ENCODE measurements around the gene SDF4. TPM values are rescaled to one million over a fixed set of nuclear protein-coding genes. Genes with fewer than 3 reads are reported as not detected.

SDF4 gene
- total RNA-seq, 1 experiment from 2014 or later: 122 TPM

DNA sequence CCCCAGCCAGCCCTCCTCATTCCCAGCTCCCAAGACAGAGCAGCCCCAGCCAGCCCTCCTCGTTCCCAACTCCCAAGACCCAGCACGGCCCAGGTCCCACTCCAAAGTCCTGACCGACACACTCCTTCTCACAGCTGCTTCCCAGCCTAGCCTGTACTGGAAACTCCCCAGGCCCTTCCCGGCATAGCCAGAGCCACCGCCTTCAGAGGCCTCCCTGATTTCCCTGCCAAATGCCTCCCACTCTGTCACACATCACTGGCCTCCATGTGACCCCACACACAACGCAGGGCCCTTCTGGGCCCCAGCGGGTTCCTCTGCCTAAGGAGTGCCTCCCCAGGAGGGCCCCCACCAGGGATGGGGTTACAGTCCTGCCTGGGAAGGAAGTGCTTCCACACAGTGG is 39.0 kb upstream of the SDF4 start:
- Mint-ChIP-seq H3K4me3 (ENCODE audit: unreplicated experiment) (peak overlapping the region; percentile 83), H3K27me3 (ENCODE audit: insufficient read depth, unreplicated experiment) (no peaks in the 10 kb centered on the region), H3K36me3 (ENCODE audit: insufficient read depth, unreplicated experiment) (peaks cover 46% of the 10 kb centered on the region), H3K9me3 (ENCODE audit: unreplicated experiment) (no peaks in the 10 kb centered on the region), H3K27ac (ENCODE audit: low read depth, unreplicated experiment) (peak overlapping the region; percentile 61), H3K4me1 (ENCODE audit: insufficient read depth, unreplicated experiment) (peaks cover 20% of the 10 kb centered on the region)
- POLR2A ChIA-PET: interaction anchor here (1.3 to 1.5 kb wide), 2 partner anchors 11 to 14 kb away, joined by 3 to 8 read pairs; no protein-coding TSS in a partner anchor
- TF ChIP-seq, protein P1, sequence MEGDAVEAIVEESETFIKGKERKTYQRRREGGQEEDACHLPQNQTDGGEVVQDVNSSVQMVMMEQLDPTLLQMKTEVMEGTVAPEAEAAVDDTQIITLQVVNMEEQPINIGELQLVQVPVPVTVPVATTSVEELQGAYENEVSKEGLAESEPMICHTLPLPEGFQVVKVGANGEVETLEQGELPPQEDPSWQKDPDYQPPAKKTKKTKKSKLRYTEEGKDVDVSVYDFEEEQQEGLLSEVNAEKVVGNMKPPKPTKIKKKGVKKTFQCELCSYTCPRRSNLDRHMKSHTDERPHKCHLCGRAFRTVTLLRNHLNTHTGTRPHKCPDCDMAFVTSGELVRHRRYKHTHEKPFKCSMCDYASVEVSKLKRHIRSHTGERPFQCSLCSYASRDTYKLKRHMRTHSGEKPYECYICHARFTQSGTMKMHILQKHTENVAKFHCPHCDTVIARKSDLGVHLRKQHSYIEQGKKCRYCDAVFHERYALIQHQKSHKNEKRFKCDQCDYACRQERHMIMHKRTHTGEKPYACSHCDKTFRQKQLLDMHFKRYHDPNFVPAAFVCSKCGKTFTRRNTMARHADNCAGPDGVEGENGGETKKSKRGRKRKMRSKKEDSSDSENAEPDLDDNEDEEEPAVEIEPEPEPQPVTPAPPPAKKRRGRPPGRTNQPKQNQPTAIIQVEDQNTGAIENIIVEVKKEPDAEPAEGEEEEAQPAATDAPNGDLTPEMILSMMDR (IDR thresholded peaks at IDR 0.05; ENCODE audit: unreplicated experiment): no peak
- no TSS peak for BruUV-seq (replicated peaks)
- CTCF ChIA-PET: interaction anchor here (0.9 to 1.2 kb wide), 2 partner anchors 10 to 21 kb away, joined by 3 read pairs; partner anchors contain the start of gene SCNN1D
- intact Hi-C loops (cut with micrococcal nuclease): no loop called here
- DNase-seq (ENCODE audit: unreplicated experiment): no peak

DNA sequence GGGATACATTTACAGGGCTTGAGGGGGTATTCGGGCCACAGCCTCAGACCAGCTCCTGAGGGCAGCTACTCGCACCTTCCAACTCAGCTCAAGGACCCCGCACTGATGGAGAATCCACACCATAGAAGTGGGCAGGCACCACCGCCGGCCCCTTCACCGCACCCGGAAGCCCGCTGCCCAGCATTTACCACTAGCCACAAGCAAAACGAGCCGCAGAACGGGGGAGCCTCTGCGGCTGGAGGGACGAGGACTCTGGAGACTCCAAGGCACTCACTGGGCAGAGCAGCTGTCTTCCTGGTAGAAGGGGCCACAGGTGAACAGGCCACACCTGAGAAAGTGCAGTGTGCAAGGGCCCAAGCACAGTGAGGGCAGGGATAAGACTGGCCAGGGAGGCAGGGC is 36.5 kb upstream of the SDF4 start:
- H3K9me3 Mint-ChIP-seq (ENCODE audit: unreplicated experiment): no peaks in the 10 kb centered on the region
- ChIA-PET POLR2A (no interaction called here), CTCF (interaction anchor here (0.7 kb wide), 1 partner anchor 104 kb away, joined by 3 read pairs; no protein-coding TSS in a partner anchor)
- DNase-seq (ENCODE audit: unreplicated experiment): no peak
- no peak overlapping the region for H3K4me3 Mint-ChIP-seq (ENCODE audit: unreplicated experiment)
- H3K27ac Mint-ChIP-seq (ENCODE audit: low read depth, unreplicated experiment): no peak overlapping the region
- intact Hi-C loops (cut with micrococcal nuclease): no loop called here
- H3K27me3 Mint-ChIP-seq (ENCODE audit: insufficient read depth, unreplicated experiment): no peaks in the 10 kb centered on the region
- TF ChIP-seq, protein P1 (IDR thresholded peaks at IDR 0.05; ENCODE audit: unreplicated experiment): no peak
- peaks cover 62% of the 10 kb centered on the region for H3K36me3 Mint-ChIP-seq (ENCODE audit: insufficient read depth, unreplicated experiment)
- BruUV-seq (replicated peaks): no TSS peak
- peaks cover 32% of the 10 kb centered on the region for H3K4me1 Mint-ChIP-seq (ENCODE audit: insufficient read depth, unreplicated experiment)

DNA sequence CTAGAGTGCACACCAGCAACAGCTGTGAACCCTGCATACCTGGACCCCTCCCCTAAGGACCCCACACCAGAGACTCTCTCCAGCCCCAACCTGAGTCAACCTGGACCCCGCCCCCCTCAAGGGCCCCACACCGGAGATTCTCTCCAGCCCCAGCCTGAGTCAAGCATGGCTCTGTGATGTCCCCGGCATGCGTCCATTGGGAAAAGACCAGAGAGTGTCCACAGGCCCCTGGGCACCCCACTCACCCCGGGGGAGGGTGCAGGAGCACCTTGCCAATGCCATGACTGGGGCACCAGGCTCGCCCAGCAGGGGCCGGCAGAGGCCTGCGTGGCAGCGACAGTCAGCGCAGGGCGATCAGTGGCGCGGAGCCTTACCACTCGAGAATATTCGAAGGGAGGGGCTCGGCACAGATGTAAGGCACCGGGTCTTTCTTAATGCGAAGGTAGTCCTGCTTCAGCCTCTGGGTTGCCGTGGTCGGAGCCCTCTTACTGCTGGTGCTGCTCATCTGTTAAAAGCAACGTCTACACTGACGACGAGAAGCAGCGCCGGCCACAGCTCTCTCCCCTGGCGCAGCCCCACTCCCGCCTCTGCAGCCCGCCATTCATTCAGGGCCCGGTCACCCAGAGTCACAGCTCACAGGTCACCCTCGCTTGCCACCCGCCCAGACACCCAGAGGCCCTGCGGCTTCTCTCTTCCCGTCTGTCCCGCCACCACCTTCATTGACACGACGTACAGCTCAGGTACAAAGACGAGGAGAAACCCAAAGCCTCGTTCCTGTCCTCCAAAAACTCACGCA is 35.9 kb upstream of the SDF4 start:
- no TSS peak for BruUV-seq (replicated peaks)
- DNase-seq (ENCODE audit: unreplicated experiment): no peak
- ChIA-PET CTCF (no interaction called here), POLR2A (interaction anchor here (0.6 kb wide), 1 partner anchor 22 kb away, joined by 4 read pairs; no protein-coding TSS in a partner anchor)
- no peaks in the 10 kb centered on the region for H3K9me3 Mint-ChIP-seq (ENCODE audit: unreplicated experiment)
- TF ChIP-seq, protein P1 (IDR thresholded peaks at IDR 0.05; ENCODE audit: unreplicated experiment): no peak
- intact Hi-C loops (cut with micrococcal nuclease): no loop called here
- no peak overlapping the region for H3K4me3 Mint-ChIP-seq (ENCODE audit: unreplicated experiment)
- no peaks in the 10 kb centered on the region for H3K27me3 Mint-ChIP-seq (ENCODE audit: insufficient read depth, unreplicated experiment)
- H3K4me1 Mint-ChIP-seq (ENCODE audit: insufficient read depth, unreplicated experiment): peaks cover 32% of the 10 kb centered on the region
- H3K27ac Mint-ChIP-seq (ENCODE audit: low read depth, unreplicated experiment): no peak overlapping the region
- peaks cover 62% of the 10 kb centered on the region for H3K36me3 Mint-ChIP-seq (ENCODE audit: insufficient read depth, unreplicated experiment)

DNA sequence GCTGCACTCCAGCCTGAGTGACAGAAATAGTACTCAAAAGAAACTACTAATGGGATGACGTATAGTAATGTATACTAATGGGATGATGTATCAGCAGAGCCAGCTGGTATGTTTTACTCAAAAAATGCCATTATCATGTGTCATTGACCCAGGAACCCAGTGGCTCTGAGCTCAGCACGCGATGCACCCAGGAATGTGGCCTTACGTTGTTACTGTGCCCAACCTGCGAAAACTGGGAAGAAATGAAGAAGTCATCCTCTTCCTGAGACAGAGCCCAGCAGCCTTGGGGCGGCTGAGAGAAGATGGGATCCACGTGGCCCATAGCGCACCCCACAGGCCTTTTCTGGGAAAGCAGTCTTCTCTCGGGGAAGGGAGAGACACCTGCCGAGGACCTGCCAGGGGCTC is 33.1 kb upstream of the SDF4 start:
- Mint-ChIP-seq H3K36me3 (ENCODE audit: insufficient read depth, unreplicated experiment) (peaks cover 65% of the 10 kb centered on the region), H3K4me1 (ENCODE audit: insufficient read depth, unreplicated experiment) (peaks cover 19% of the 10 kb centered on the region), H3K4me3 (ENCODE audit: unreplicated experiment) (no peak overlapping the region), H3K27ac (ENCODE audit: low read depth, unreplicated experiment) (peak overlapping the region; percentile 51), H3K27me3 (ENCODE audit: insufficient read depth, unreplicated experiment) (no peaks in the 10 kb centered on the region), H3K9me3 (ENCODE audit: unreplicated experiment) (no peaks in the 10 kb centered on the region)
- TF ChIP-seq, protein P1 (IDR thresholded peaks at IDR 0.05; ENCODE audit: unreplicated experiment): peak; percentile 46
- intact Hi-C loops (cut with micrococcal nuclease): no loop called here
- POLR2A ChIA-PET: interaction anchor here (2.1 kb wide), 1 partner anchor 9 kb away, joined by 7 read pairs; the partner anchor contains the start of gene UBE2J2
- no TSS peak for BruUV-seq (replicated peaks)
- CTCF ChIA-PET: interaction anchor here (0.6 to 1.3 kb wide), 3 partner anchors 167 to 284 kb away, joined by 3 read pairs; no protein-coding TSS in a partner anchor
- DNase-seq (ENCODE audit: unreplicated experiment): peak; percentile 78

Measured in MCF 10A (cell line).